ENCODE measurements around the gene JMY.

Gene JMY

DNA sequence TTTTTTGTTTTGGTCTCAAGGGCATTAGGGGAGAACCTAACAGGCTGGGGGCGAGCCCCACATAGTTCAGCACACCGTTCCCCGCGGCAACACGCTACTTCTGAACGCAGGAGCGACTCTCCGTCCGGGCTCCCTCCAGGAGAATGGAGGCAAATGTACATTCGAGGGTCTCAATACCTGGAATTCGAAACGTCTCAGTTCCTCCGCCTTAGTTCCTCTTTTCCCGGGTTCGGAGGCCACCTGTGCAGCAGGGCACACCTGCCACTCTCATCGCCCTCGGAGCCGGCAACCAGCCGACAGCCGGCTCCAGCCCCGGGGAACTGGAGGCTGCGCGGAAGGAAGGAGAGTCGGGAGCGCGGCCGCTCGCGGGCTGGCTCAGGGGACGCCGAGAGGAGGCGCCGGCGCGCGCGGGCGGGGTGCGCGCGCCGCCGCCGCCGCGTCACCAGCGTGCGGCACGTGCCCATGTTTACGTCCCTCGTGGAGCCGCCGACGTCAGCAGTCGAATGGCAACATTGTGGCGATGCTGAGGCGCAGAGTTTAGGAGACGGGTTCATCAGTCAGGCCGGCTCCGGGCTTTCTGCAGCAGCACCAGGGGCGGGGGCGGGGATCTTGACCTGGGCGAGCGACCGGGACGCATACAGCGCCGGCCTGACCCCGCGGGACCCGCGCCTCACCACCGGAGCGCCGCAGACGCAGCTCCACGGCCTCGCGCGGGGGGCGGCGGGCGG is at the start of gene JMY:
Gene JMY, plus strand, starts transcription at position 498 of the 728 bp plus-strand sequence. CDS start 520 bp downstream, outside the sequence.
- DNase-seq: peak; percentile 77

DNA sequence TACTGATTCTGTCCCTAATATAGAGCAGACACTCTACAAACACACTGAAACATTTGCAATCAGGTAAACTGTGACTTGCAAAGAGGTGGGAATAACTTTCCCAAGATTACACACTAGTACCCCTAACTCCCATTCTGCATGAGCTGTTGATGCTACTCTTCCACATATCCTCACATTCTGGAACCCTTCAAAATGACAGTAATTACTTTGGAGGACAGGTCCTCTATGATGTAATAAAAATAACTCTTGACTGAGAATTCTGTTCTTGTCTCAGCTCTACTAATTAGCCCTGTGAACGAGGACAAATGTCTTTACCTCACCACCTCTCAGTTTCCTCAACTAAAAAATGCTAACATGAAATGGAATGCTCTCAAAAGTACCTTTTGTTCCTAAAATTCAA is 49.5 kb upstream of the JMY start:
- DNase-seq: no peak

- no peak for DNase-seq
Measured at GRCh38 chr5:79189439-79190234, 46.3 kb upstream of the JMY start.

GRCh38 chr5:79190235-79190529 is 45.7 kb upstream of the JMY start:
- DNase-seq: no peak

DNA sequence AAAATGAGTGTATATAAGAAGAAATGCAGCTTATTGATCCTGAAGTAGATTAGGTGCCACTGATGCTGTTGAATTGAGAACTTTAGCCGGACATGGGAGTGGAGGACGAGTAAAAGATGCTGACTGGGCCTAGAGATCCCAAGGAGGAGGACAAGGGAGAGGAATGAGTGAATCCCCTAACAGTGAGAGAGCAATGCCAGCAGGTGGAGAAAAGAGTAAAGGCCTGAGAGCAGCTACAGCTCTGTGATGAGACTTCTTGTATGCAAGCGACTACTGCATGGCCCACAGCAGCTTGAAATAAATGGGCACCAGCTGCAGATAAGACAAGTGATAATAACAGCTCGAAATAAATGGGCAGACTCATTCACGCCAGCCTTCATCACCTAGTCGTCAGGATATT is 44.5 kb upstream of the JMY start:
- DNase-seq: no peak

DNA sequence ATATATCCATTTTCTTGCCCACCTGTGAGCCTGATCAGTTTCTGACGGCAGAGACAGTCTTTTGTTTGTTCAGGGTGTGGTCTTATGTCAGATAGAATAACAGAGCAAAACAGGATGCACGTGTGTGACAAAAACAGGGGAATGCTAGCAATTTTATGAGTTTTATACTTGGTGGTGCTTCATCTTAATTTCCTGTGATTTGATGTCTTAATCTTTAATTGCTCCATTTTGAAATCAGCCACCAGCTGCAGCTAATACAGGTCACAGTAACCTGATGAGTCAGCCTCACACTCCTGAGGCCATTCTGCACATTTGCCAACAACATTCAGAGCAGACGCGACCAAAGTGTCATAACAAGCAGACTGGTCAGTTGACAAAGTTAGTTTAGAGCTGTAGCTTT is 42.3 kb upstream of the JMY start:
- DNase-seq: no peak

DNA sequence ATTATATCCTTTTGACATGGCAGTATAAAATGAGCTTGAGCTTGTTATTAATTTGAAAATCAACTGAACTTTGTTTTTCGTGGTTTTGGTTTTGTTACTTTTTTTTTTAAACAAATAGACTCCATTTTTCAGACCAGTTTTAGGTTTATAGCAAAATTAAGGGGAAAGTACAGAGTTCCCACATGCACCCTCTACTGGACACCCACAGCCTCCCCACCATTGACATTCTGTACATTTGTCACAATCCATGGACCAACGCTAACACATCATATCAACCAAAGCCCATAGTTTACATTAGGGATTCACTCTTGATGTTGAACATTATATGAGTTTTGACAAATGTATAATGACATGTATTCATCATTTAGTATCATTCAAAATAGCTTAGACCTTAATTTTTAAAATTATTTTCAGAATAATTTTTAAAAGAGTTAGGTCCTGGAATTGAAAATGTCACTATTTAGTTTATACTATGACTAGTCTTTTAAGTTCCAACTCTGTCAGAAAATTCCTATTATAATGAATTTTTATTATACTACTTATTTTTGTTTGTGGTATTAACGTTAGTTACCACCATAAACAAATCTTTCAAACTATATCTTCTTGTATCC is 35.3 kb upstream of the JMY start:
- no peak for DNase-seq

GRCh38 chr5:79201206-79201605 is 34.7 kb upstream of the JMY start:
- DNase-seq: no peak

DNA sequence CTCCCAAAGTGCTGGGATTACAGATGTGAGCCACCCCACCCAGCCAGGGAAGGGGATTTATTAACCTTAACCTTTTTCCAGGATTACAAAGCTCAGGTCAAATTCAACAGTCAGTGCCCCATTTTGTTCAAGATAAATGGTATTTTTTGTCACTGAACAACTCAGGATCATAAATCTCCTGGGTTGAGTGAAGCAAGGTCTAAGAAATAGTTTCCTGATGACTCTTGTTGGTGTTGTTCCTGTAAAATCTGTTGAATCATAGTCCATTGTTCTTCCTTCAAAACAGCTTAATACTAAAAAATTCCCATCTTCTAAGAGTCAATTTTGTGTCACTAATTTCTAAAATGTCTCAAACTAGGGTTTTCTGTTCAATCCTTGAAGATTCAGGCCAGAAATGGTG is 33.9 kb upstream of the JMY start:
- no peak for DNase-seq

- DNase-seq: no peak
Measured at GRCh38 chr5:79205965-79206364, 30.0 kb upstream of the JMY start.

DNA sequence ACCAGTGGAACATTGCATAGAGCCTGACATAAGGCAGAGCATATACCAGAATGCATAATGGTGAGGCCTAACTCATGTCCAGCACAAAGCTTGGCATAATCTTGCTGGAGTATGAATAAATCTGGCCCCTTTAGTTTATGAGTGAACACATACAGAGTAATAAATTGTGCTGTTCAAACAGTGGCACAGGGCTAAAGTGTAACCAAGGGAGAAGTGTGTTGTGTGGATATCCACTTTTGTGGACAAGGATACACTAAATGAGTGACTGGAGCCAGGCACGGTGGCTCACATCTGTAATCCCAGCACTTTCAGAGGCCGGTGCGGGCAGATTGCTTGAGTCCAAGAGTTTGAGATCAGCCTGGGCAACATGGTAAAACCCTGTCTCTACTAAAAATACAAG is 29.4 kb upstream of the JMY start:
- DNase-seq: no peak

GRCh38 chr5:79209505-79209904 is 26.4 kb upstream of the JMY start:
- no peak for DNase-seq

GRCh38 chr5:79224286-79224984 is 11.5 kb upstream of the JMY start:
- DNase-seq: no peak

DNA sequence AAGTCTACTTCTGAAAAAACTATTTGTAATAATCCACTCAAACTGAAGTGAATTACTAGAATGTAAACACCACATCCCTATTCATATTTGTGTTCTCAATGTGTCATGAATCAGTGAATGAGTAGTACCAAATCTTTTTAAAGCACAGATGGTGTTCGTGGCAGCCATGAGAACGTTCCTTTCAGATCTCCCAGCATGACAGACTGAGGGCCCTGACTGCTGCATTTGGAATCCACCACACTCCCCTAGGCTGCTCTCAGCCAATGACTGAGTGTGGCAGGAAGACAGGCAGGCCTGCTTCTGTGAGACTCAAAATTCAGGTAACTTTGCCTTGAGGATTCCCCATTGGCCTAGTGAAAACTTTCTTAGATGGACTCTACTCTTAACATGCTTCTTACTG is 10.9 kb upstream of the JMY start:
- no peak for DNase-seq

- DNase-seq: no peak
Measured at GRCh38 chr5:79225441-79225840, 10.5 kb upstream of the JMY start.

DNA sequence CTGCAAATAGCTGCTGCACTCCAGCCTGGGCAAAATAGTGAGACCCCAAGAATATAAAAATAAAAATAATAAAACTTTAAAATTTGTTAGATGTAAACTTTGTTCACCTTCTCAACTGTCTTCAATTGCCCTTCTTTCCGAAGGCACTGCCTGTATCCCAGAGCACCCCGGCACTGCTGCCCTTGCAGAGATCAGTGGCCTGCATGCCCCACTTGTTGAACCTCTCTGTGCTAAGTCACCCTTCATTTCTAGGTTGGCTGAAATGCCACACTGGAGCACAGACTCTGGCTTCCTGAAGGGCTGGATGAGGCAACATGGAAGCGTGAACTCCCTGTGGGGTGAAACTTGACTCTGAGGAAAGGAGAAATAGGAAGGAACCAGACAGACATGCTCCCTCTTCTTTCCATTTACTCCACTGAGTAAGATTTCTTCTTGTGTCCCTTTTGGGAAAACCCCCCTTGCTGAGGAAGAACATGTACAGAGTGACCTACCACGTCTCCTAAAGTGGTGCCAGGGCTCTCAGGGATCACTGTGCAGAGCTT is 8.4 kb upstream of the JMY start:
- DNase-seq: no peak

DNA sequence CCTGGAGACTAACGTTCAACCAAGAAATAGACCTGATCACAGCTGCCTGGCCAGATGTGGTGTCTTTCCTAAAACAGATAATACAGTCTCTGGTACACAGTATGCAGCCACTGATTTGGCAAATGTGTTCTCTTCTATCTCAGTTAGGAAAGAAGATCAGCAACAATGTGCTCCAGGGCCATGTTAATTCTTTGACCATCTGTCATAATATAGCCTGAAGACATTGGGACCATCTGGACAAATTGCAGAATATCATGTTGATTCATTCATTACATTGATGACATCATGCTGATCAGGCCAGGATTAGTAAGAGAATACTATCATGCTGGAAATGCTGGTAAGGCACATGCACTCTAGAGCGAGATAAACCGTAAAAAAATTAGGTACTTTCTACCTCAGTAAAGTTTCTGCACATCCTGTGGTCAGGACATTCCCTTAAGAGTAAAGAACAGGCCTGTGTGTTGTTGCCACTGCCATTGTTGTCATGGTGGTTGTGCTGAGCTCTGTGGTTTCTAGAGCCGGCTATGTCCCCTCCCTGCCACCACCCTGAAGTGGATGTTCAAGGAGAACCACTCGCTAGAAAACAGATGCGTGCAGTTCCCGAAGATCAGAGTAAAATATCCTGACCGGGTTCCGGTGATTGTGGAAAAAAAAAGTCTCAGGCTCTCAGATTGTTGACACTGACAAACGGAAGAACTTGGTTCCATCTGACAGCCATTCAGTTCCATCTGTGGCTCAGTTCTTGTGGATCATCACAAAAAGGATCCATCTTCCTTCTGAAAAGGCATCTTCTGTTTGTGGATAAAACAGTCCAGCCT is 6.4 kb upstream of the JMY start:
- no peak for DNase-seq

DNA sequence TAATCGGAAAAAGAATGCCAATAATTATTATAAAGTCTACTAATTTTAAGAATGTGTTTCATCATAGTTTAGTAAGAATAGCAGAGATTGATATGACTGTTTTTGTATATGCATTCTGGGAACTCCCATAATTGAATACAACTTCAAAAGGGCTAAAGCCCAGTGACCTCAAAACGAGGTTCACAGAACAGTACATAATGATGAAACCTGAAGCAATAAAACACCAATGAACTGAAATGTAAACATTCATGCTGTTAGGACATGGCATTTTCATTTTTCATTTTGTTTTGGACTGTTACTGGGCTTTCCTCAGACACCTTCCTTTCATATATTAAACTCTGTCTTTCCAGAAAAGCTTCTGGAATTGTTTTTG is 684 bp upstream of the JMY start:
- no peak for DNase-seq

GRCh38 chr5:79236362-79236969 is 535 bp downstream of the JMY start:
- peak; percentile 53 for DNase-seq

DNA sequence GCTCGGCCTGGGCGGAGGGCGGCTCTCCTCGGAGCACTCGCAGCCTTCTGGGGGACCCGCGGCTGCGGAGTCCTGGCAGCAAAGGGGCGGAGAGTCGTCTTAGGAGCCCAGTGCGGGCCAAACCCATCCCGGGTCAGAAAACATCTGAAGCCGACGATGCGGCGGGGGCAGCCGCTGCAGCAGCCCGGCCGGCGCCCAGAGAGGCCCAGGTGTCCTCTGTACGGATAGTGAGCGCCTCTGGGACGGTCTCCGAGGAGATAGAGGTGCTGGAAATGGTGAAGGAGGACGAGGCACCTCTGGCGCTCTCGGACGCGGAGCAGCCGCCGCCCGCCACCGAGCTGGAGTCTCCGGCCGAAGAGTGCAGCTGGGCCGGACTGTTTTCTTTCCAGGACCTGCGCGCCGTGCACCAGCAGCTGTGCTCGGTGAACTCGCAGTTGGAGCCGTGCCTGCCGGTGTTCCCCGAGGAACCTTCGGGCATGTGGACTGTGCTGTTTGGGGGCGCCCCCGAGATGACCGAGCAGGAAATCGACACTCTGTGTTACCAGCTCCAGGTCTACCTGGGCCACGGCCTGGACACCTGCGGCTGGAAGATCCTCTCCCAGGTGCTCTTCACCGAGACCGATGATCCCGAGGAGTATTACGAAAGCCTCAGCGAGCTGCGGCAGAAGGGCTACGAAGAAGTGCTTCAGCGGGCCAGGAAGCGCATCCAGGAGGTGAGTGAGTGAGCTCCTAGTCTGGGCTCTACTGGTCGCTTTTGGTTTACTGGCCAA is 1.2 kb downstream of the JMY start:
- DNase-seq: peak; percentile 51

All from activated CD4-positive, CD25-positive, alpha-beta regulatory T cell treated with anti-CD3 and anti-CD28 coated beads, Interleukin-2, amount 50 U/mL, for 72 hours (primary cell).